ENCODE data around the gene RMND5B. TPM values are rescaled to one million over a fixed set of nuclear protein-coding genes. Genes with fewer than 3 reads are reported as not detected.

RMND5B gene
- total RNA-seq, 1 experiment from 2014 or later = 24.1 TPM

- POLR2A ChIA-PET = no interaction called here
- BruUV-seq (replicated peaks) = no TSS peak
- intact Hi-C loops (cut with micrococcal nuclease) = no loop called here
- no peaks in the 10 kb centered on the region for H3K79me2 ChIP-seq (ENCODE audit: insufficient read depth, low read length)
- TF ChIP-seq JUND (IDR thresholded peaks at IDR 0.05) = no peak
- TF ChIP-seq CBX3 (IDR thresholded peaks at IDR 0.05; ENCODE audit: low read depth) = no peak
- TF ChIP-seq SP1 (IDR thresholded peaks at IDR 0.05; ENCODE audit: low read depth) = no peak
- TF ChIP-seq POLR2AphosphoS5 (IDR thresholded peaks at IDR 0.05; ENCODE audit: low read depth, low read length) = no peak
- TF ChIP-seq, protein P1, sequence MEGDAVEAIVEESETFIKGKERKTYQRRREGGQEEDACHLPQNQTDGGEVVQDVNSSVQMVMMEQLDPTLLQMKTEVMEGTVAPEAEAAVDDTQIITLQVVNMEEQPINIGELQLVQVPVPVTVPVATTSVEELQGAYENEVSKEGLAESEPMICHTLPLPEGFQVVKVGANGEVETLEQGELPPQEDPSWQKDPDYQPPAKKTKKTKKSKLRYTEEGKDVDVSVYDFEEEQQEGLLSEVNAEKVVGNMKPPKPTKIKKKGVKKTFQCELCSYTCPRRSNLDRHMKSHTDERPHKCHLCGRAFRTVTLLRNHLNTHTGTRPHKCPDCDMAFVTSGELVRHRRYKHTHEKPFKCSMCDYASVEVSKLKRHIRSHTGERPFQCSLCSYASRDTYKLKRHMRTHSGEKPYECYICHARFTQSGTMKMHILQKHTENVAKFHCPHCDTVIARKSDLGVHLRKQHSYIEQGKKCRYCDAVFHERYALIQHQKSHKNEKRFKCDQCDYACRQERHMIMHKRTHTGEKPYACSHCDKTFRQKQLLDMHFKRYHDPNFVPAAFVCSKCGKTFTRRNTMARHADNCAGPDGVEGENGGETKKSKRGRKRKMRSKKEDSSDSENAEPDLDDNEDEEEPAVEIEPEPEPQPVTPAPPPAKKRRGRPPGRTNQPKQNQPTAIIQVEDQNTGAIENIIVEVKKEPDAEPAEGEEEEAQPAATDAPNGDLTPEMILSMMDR (IDR thresholded peaks at IDR 0.05 in 2 of 3, conservative IDR thresholded peaks at IDR 0.05 in 1 of 3; ENCODE audit: borderline replicate concordance in 1 of 3, insufficient read depth in 1 of 3, low read depth in 2 of 3, low read length in 2 of 3) = no peak
- no peak for TF ChIP-seq ZNF274 (IDR thresholded peaks at IDR 0.05; ENCODE audit: low read depth, low read length)
- TF ChIP-seq POLR2A (IDR thresholded peaks at IDR 0.05; ENCODE audit: borderline replicate concordance, extremely low read depth, insufficient read depth, insufficient read length) = no peak
- TF ChIP-seq SRF (IDR thresholded peaks at IDR 0.05; ENCODE audit: low read depth) = no peak
- no peak for TF ChIP-seq EZH2 (IDR thresholded peaks at IDR 0.05)
- TF ChIP-seq ELF1 (IDR thresholded peaks at IDR 0.05; ENCODE audit: borderline replicate concordance, low read depth) = no peak
- no peak for TF ChIP-seq ZFX (IDR thresholded peaks at IDR 0.05)
- TF ChIP-seq, protein P2, sequence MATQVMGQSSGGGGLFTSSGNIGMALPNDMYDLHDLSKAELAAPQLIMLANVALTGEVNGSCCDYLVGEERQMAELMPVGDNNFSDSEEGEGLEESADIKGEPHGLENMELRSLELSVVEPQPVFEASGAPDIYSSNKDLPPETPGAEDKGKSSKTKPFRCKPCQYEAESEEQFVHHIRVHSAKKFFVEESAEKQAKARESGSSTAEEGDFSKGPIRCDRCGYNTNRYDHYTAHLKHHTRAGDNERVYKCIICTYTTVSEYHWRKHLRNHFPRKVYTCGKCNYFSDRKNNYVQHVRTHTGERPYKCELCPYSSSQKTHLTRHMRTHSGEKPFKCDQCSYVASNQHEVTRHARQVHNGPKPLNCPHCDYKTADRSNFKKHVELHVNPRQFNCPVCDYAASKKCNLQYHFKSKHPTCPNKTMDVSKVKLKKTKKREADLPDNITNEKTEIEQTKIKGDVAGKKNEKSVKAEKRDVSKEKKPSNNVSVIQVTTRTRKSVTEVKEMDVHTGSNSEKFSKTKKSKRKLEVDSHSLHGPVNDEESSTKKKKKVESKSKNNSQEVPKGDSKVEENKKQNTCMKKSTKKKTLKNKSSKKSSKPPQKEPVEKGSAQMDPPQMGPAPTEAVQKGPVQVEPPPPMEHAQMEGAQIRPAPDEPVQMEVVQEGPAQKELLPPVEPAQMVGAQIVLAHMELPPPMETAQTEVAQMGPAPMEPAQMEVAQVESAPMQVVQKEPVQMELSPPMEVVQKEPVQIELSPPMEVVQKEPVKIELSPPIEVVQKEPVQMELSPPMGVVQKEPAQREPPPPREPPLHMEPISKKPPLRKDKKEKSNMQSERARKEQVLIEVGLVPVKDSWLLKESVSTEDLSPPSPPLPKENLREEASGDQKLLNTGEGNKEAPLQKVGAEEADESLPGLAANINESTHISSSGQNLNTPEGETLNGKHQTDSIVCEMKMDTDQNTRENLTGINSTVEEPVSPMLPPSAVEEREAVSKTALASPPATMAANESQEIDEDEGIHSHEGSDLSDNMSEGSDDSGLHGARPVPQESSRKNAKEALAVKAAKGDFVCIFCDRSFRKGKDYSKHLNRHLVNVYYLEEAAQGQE (IDR thresholded peaks at IDR 0.05; ENCODE audit: low read depth) = no peak
- no peak for TF ChIP-seq YY1 (IDR thresholded peaks at IDR 0.05; ENCODE audit: extremely low read depth, insufficient replicate concordance, low read depth, low read length)
- no peak for TF ChIP-seq TCF7L2 (IDR thresholded peaks at IDR 0.05; ENCODE audit: borderline replicate concordance, extremely low read depth, insufficient read depth, insufficient read length)
- TF ChIP-seq EGR1 (IDR thresholded peaks at IDR 0.05; ENCODE audit: low read depth) = no peak
- TF ChIP-seq CEBPB (IDR thresholded peaks at IDR 0.05; ENCODE audit: low read depth) = no peak
- no peaks in the 10 kb centered on the region for H3K4me1 ChIP-seq (ENCODE audit: control insufficient read depth in 1 of 2, insufficient read depth in 2 of 2, low read length in 2 of 2)
- no peaks in the 10 kb centered on the region for H4K20me1 ChIP-seq (ENCODE audit: insufficient read depth)
- RAD21 ChIA-PET (ENCODE audit: low non-redundant PET in 1 of 2, low total read pairs in 2 of 2, uncharacterized antibody in 2 of 2, unreplicated experiment in 2 of 2) = no interaction called here
- no peaks in the 10 kb centered on the region for H3K9me2 ChIP-seq (ENCODE audit: insufficient read depth)
- no peak overlapping the region for H3K4me2 ChIP-seq (ENCODE audit: low read length)
- no peak overlapping the region for H3K27ac ChIP-seq (ENCODE audit: low read depth, low read length)
- DNase-seq (ENCODE audit: low read depth, low spot score) = no peak
- H3K9me3 ChIP-seq (ENCODE audit: control insufficient read depth in 1 of 2, insufficient read depth in 1 of 2, low read depth in 1 of 2, low read length in 2 of 2) = no peaks in the 10 kb centered on the region
- no peak overlapping the region for H3K9ac ChIP-seq (ENCODE audit: low read length)
- H3K36me3 ChIP-seq (ENCODE audit: control insufficient read depth in 1 of 2, insufficient read depth in 2 of 2, low read length in 2 of 2) = no peaks in the 10 kb centered on the region
- CTCF ChIA-PET = no interaction called here
- H3K4me3 ChIP-seq (replicated peaks in 1 of 2; ENCODE audit: low read depth in 1 of 2, low read length in 2 of 2) = no peak overlapping the region
- H2AFZ ChIP-seq (ENCODE audit: low read depth, low read length, poor library complexity, severe bottlenecking) = no peak overlapping the region
- no peak for ATAC-seq
- no peaks in the 10 kb centered on the region for H3K27me3 ChIP-seq (ENCODE audit: insufficient read depth, low read length)
These were observed 49.5 kb downstream of the RMND5B start for GRCh38 chr5:178180141-178180863.

Measured in HCT116 (cell line).